NCI-H345 (cell line): ENCODE data around the gene ABCG4.

Experiments
- DNase-seq: peaks from one replicate; lab custom pipeline; 2025; lab: John Stamatoyannopoulos, UW

Gene ABCG4

DNA sequence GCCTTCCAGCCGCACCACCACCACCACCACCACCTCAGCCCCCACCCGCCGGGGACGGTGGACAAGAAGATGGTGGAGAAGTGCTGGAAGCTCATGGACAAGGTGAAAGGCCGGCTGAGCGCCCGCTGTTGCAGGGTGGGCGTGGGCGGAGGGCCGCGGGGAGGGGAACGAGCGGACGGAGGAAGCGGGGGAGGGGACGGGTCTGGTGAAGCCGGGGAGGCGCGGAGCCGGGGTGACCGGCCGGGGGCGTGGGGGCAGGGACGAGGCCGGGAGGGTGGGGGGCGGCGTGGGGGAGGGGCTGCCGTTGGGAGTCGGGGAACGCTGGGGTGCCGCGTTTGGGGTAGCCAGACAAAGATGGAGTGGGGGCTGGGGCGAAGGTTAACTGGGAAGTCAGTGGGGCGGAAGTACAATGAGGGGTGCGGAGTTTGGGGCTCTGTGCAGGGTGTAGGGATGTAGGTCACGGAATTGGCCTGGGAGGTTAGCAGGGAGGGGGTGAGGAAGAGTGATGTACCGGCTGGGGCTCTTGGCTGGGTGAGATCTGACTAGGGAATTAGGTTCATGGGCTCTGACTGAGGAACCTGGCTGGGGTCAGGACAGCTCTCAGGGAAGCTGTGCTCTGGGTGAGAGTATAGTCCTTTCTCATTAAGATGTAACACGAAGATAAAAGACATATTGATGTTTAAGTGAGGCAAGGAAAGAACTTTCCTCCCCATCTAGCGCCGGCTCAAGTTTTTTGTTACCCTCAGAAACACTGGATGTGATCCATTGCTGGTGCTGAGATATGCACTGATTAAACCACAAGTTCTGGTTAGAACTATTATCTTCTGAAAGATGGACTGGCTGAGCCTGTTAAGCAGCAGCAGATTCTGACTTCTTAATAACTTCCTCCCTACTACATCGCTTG, 57.9 kb downstream of the ABCG4 start:
- DNase-seq, result peak; percentile 66

DNA sequence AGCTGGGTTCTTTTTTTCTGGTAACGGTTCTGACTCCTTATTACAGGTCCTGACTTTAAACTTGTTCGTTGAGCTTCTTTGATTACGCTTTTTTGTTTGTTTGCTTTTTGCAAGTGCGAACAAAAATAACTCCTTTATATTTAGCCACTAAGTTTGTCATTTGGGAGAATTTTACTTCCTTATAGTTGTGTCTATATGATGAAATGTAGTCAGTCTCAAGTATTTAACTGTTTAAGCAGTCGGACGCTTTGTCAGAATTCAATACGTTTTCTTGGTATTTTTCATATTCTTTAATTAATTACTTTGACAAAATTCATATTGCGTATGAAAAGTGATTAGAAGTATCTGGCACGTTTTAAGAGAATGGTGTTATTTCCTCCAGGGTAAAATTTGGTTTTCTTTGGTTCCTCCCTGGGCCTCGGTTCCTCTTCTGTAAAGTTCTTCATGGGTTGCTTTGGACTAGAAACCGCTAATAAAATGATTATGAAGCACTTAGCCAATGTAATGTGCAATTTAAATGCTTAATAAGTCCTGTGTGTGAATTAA, 58.6 kb downstream of the ABCG4 start:
- DNase-seq, result no peak

DNA sequence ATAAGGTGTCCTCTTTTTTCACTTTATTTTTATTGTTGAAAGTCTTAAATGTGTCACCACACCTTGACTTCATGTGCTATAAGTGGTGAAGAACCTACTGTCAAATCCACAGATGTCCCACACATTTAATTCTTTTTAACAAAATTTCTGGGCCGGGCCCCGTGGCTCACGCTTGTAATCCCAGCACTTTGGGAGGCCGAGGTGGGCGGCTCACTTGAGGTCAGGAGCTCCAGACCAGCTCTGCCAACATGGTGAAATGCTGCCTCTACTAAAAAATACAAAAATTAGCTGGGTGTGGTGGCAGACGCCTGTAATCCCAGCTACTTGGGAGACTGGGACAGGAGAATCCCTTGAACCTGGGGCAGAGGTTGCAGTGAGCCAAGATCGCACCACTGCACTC, 60.3 kb downstream of the ABCG4 start:
- DNase-seq, result no peak

DNA sequence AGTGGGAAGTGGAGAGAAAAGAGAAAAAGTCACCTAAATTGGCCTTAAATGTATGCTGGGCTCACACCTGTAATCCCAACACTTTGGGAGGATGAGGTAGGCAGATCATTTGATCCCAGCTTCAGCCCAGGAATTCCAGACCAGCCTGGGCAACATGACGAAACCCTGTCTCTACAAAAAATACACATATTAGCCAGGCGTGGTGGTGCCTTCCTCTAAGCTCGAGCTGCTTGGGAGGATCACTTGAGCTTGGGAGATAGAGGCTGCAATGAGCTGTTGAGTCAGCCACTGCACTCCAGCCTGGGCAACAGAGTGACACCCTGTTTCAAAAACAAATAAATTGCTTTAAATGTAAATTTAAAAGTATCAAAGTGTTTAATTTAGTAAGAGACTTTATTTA, 61.2 kb downstream of the ABCG4 start:
- DNase-seq, result no peak
